IMR-90 (cell line): ENCODE data around the gene ATP2C2. TPM values are rescaled to one million over a fixed set of nuclear protein-coding genes. Genes with fewer than 3 reads are reported as not detected.

Experiments used
- ATAC-seq: fragments of 200-7000 bp; cut with Tn5 transposase; 2 replicates; pipeline ENCODE4 v1.9.1; 2020; ENCODE audit warnings: low read depth, mild to moderate bottlenecking, moderate library complexity
- BruUV-seq: library from RNA; stranded (reverse); fragments of 400-500 nt; replicated peaks from 2 replicates; lab custom pipeline; 2021; lab: Mats Ljungman, UMichigan
- CTCF ChIA-PET: fragments of 300-600 bp; formaldehyde crosslinking; extraction: SDS; loops from one replicate; lab custom pipeline; 2021; ENCODE audit warnings: antibody characterized with exemption; lab: Yijun Ruan, JAX
- POLR2A ChIA-PET: fragments of 300-600 bp; sonication (Branson Sonifier 250); formaldehyde crosslinking; loops from one replicate; lab custom pipeline; 2022; ENCODE audit warnings: antibody characterized with exemption; ENCODE audit not compliant: unreplicated experiment; lab: Charles Lee
- DNase-seq: peaks from one replicate; pipeline ENCODE4 v3.0.0; 2013
- H2AFZ ChIP-seq: replicated peaks from 2 replicates; pipeline ENCODE3; 2013; ENCODE audit warnings: low read length, mild to moderate bottlenecking; ENCODE audit not compliant: poor library complexity
- H2AK5ac ChIP-seq: 2 replicates; pipeline ENCODE4 v1.6.1; 2013; ENCODE audit warnings: low read depth, low read length, inconsistent platforms
- H2AK9ac ChIP-seq: replicated peaks from 2 replicates; pipeline ENCODE3; 2013; ENCODE audit warnings: mild to moderate bottlenecking, low read depth, low read length, moderate library complexity; ENCODE audit not compliant: poor library complexity
- H2BK120ac ChIP-seq: 2 replicates; pipeline ENCODE4 v1.6.1; 2013; ENCODE audit warnings: low read depth, low read length, inconsistent platforms
- H2BK15ac ChIP-seq: 3 replicates; pipeline ENCODE4 v1.6.1; 2013; ENCODE audit warnings: low read depth, low read length, inconsistent platforms
- H2BK20ac ChIP-seq: 2 replicates; pipeline ENCODE4 v1.6.1; 2013; ENCODE audit warnings: low read depth, mild to moderate bottlenecking, inconsistent platforms, low read length, moderate library complexity
- H2BK5ac ChIP-seq: 2 replicates; pipeline ENCODE4 v1.6.1; 2013; ENCODE audit warnings: mild to moderate bottlenecking, low read depth, low read length, inconsistent platforms; ENCODE audit not compliant: poor library complexity, severe bottlenecking
- H3K14ac ChIP-seq: replicated peaks from 2 replicates; pipeline ENCODE4 v1.6.1; 2013; ENCODE audit warnings: low read depth, low read length, inconsistent platforms
- H3K18ac ChIP-seq: 2 replicates; pipeline ENCODE4 v1.6.1; 2013; ENCODE audit warnings: low read depth, low read length, control low read depth
- H3K23ac ChIP-seq: 2 replicates; pipeline ENCODE4 v1.6.1; 2013; ENCODE audit warnings: low read depth, low read length, inconsistent platforms
- H3K27ac ChIP-seq: 2 replicates; pipeline ENCODE4 v1.5.1; 2013; ENCODE audit warnings: mild to moderate bottlenecking, control low read depth, low read length; ENCODE audit not compliant: insufficient read depth
- H3K27me3 ChIP-seq: 2 replicates; pipeline ENCODE4 v1.6.1; 2013; ENCODE audit warnings: low read length; ENCODE audit not compliant: control insufficient read depth, insufficient read depth
- H3K36me3 ChIP-seq: 2 replicates; pipeline ENCODE4 v1.6.1; 2013; ENCODE audit warnings: low read length, mixed read lengths; ENCODE audit not compliant: control insufficient read depth, insufficient read depth
- H3K4ac ChIP-seq: 2 replicates; pipeline ENCODE4 v1.6.1; 2013; ENCODE audit warnings: low read depth, low read length, inconsistent platforms
- H3K4me1 ChIP-seq: 2 replicates; pipeline ENCODE4 v1.6.1; 2013; ENCODE audit warnings: low read length, mixed read lengths; ENCODE audit not compliant: control insufficient read depth, insufficient read depth
- H3K4me2 ChIP-seq: 2 replicates; pipeline ENCODE4 v1.6.1; 2013; ENCODE audit warnings: low read depth, mild to moderate bottlenecking, control low read depth, low read length, moderate library complexity
- H3K4me3 ChIP-seq: 2 replicates; pipeline ENCODE4 v1.5.1; 2013; ENCODE audit warnings: low read depth, mild to moderate bottlenecking, control low read depth, low read length, moderate library complexity; ENCODE audit not compliant: insufficient read depth
- H3K56ac ChIP-seq: 2 replicates; pipeline ENCODE4 v1.6.1; 2013; ENCODE audit warnings: low read length, inconsistent platforms; ENCODE audit not compliant: insufficient read depth; ENCODE audit errors: extremely low read depth
- H3K79me1 ChIP-seq, 2 experiments: 2 replicates each; pipeline ENCODE4 v1.6.1; 2013; ENCODE audit warnings: low read length in 2 of 2, inconsistent platforms in 1 of 2, low read depth in 1 of 2
- H3K9ac ChIP-seq: 2 replicates; pipeline ENCODE4 v1.6.1; 2013; ENCODE audit warnings: low read depth, low read length, control low read depth
- H3K9me1 ChIP-seq: 2 replicates; pipeline ENCODE4 v1.6.1; 2013; ENCODE audit warnings: low read length, inconsistent platforms; ENCODE audit not compliant: insufficient read depth
- H3K9me3 ChIP-seq: 2 replicates; pipeline ENCODE4 v1.6.1; 2013; ENCODE audit warnings: low read length; ENCODE audit not compliant: control insufficient read depth, insufficient read depth
- H4K20me1 ChIP-seq: 2 replicates; pipeline ENCODE4 v1.6.1; 2013; ENCODE audit warnings: low read length, inconsistent platforms; ENCODE audit not compliant: insufficient read depth
- H4K5ac ChIP-seq: 2 replicates; pipeline ENCODE4 v1.6.1; 2013; ENCODE audit warnings: mild to moderate bottlenecking, low read depth, low read length, control low read depth
- H4K8ac ChIP-seq, 2 experiments: 2 replicates each; pipeline ENCODE4 v1.6.1; 2013; ENCODE audit warnings: low read depth in 2 of 2, low read length in 2 of 2, control low read depth in 1 of 2, inconsistent platforms in 1 of 2
- H4K91ac ChIP-seq: 2 replicates; pipeline ENCODE4 v1.6.1; 2013; ENCODE audit warnings: low read depth, low read length, inconsistent platforms; ENCODE audit not compliant: insufficient read depth
- BHLHE40 ChIP-seq: fragments of 150-350 bp; IDR thresholded peaks from 2 replicates; pipeline ENCODE4 v1.6.1; 2016; ENCODE audit warnings: mild to moderate bottlenecking, low read depth, low read length
- CEBPB ChIP-seq: IDR thresholded peaks from 2 replicates; pipeline ENCODE4 v1.6.1; 2012; ENCODE audit warnings: low read depth, low read length, improper control_type of control experiment
- CHD1 ChIP-seq: IDR thresholded peaks from 2 replicates; pipeline ENCODE4 v1.6.1; 2012; ENCODE audit warnings: low read depth, low read length, improper control_type of control experiment
- CTCF ChIP-seq: conservative IDR thresholded peaks from 2 replicates; pipeline ENCODE4 v1.5.1; 2012; ENCODE audit warnings: mild to moderate bottlenecking, low read depth, low read length, improper control_type of control experiment
- ELK1 ChIP-seq: fragments of 150-350 bp; IDR thresholded peaks from 2 replicates; pipeline ENCODE4 v1.6.1; 2016; ENCODE audit warnings: low read depth, mild to moderate bottlenecking, low read length, moderate library complexity, borderline replicate concordance
- FOS ChIP-seq: fragments of 150-350 bp; IDR thresholded peaks from 2 replicates; pipeline ENCODE4 v1.6.1; 2016; ENCODE audit warnings: low read depth, low read length
- MAFK ChIP-seq: IDR thresholded peaks from 2 replicates; pipeline ENCODE4 v1.6.1; 2012; ENCODE audit warnings: low read depth, low read length, improper control_type of control experiment
- MAZ ChIP-seq: IDR thresholded peaks from 2 replicates; pipeline ENCODE4 v1.6.1; 2012; ENCODE audit warnings: low read depth, mild to moderate bottlenecking, low read length, improper control_type of control experiment, moderate library complexity, borderline replicate concordance
- MXI1 ChIP-seq: IDR thresholded peaks from 2 replicates; pipeline ENCODE4 v1.6.1; 2012; ENCODE audit warnings: low read depth, mild to moderate bottlenecking, low read length, moderate library complexity, borderline replicate concordance
- NFE2L2 ChIP-seq: fragments of 150-350 bp; IDR thresholded peaks from 2 replicates; pipeline ENCODE4 v1.6.1; 2016; ENCODE audit warnings: low read depth, mild to moderate bottlenecking, low read length
- POLR2A ChIP-seq: IDR thresholded peaks from 2 replicates; pipeline ENCODE4 v1.6.1; 2012; ENCODE audit warnings: mild to moderate bottlenecking, low read depth, low read length
- RAD21 ChIP-seq: IDR thresholded peaks from 2 replicates; pipeline ENCODE4 v1.6.1; 2012; ENCODE audit warnings: low read length, improper control_type of control experiment
- RCOR1 ChIP-seq: IDR thresholded peaks from 2 replicates; pipeline ENCODE4 v1.6.1; 2012; ENCODE audit warnings: mild to moderate bottlenecking, low read length, improper control_type of control experiment; ENCODE audit not compliant: insufficient replicate concordance
- RFX5 ChIP-seq: IDR thresholded peaks from 2 replicates; pipeline ENCODE4 v1.8.0; 2012; ENCODE audit warnings: low read depth, mild to moderate bottlenecking, low read length, moderate library complexity
- SMC3 ChIP-seq: fragments of 150-350 bp; IDR thresholded peaks from 2 replicates; pipeline ENCODE4 v1.6.1; 2016; ENCODE audit warnings: low read depth, mild to moderate bottlenecking, antibody characterized with exemption, low read length, moderate library complexity
- USF2 ChIP-seq: fragments of 150-350 bp; IDR thresholded peaks from 2 replicates; pipeline ENCODE4 v1.6.1; 2017; ENCODE audit warnings: mild to moderate bottlenecking, antibody characterized with exemption, low read length, low read depth
- WGBS, 2 experiments: methylation state at CpG; one replicate each; pipeline versions ENCODE4 v1.1.5 to v1.1.7; 2013; ENCODE audit warnings: missing lambda C conversion rate in 2 of 2; ENCODE audit not compliant: insufficient read length in 1 of 2; ENCODE audit errors: extremely low coverage in 2 of 2; 5-methylcytosine and 5-hydroxymethylcytosine counted together
- dilution Hi-C: fragments of 300-500 bp; cut with HindIII; formaldehyde crosslinking; loops from one replicate; pipeline ENCODE4 v1.14.3; 2018; ENCODE audit warnings: low sequenced_read_pairs; ENCODE audit not compliant: unreplicated experiment
- in situ Hi-C: fragments of 300-500 bp; cut with MboI; formaldehyde crosslinking; loops from 3 replicates; pipeline ENCODE4 v1.14.3; 2019; ENCODE audit warnings: low sequenced_read_pairs, inconsistent platforms, mixed read lengths
- intact Hi-C: fragments of 100-400 bp; cut with micrococcal nuclease; formaldehyde crosslinking; loops from 2 replicates; pipeline ENCODE4 v1.10.0; 2022
- polyA plus RNA-seq, 3 experiments: library from polyadenylated mRNA; depleted of rRNA; stranded (reverse); fragments of >200 nt; gene quantifications; 2 replicates each; pipeline ENCODE4 v1.2.3, GENCODE V29; 2012; ENCODE audit warnings: low replicate concordance in 1 of 3
- total RNA-seq: library from RNA; depleted of rRNA; stranded (reverse); fragments of >200 nt; gene quantifications from 2 replicates; pipeline ENCODE4 v1.2.3, GENCODE V29; 2012

ATP2C2 gene
- total and polyA plus RNA-seq, 2 of the 4 experiments (the other 2 are of a cell fraction) = not detected

GRCh38 chr16:84387021-84387420, 18.7 kb downstream of the ATP2C2 start:
- no peak overlapping the region for H2BK5ac ChIP-seq
- no peak overlapping the region for H3K18ac ChIP-seq
- no peak overlapping the region for H3K4me2 ChIP-seq
- no peak overlapping the region for H2AFZ ChIP-seq
- H3K27me3 ChIP-seq = peaks cover 9% of the 10 kb centered on the region
- H4K91ac ChIP-seq = no peak overlapping the region
- dilution Hi-C loops = no loop called here
- no peaks in the 10 kb centered on the region for H3K9me1 ChIP-seq
- no peak overlapping the region for H3K23ac ChIP-seq
- no peak overlapping the region for H3K4ac ChIP-seq
- H3K56ac ChIP-seq = no peak overlapping the region
- H2BK20ac ChIP-seq = no peak overlapping the region
- H2BK120ac ChIP-seq = no peak overlapping the region
- no peak overlapping the region for H3K9ac ChIP-seq
- H3K36me3 ChIP-seq = no peaks in the 10 kb centered on the region
- H3K4me3 ChIP-seq = no peak overlapping the region
- H3K27ac ChIP-seq = no peak overlapping the region
- H2BK15ac ChIP-seq = no peak overlapping the region
- no peak for DNase-seq
- H3K79me1 ChIP-seq = no peaks in the 10 kb centered on the region
- 90% methylated on average over 10 of the region's 11 CpGs; no CpG with 5 or more reads in 1 of the 2 experiments for WGBS, 2 experiments
- H3K14ac ChIP-seq = no peak overlapping the region
- no peak for ATAC-seq
- H3K9me3 ChIP-seq = peaks cover 11% of the 10 kb centered on the region
- ChIA-PET CTCF (no interaction called here), POLR2A (interaction anchor here (0.6 kb wide), 1 partner anchor 168 kb away, joined by 3 read pairs; no protein-coding TSS in a partner anchor)
- H3K4me1 ChIP-seq = no peaks in the 10 kb centered on the region
- H4K20me1 ChIP-seq = no peaks in the 10 kb centered on the region
- no peak overlapping the region for H4K8ac ChIP-seq
- no peak overlapping the region for H2AK5ac ChIP-seq
- intact Hi-C loops = no loop called here
- in situ Hi-C loops = no loop called here
- BruUV-seq = no TSS peak
- no peak overlapping the region for H2AK9ac ChIP-seq
- H4K5ac ChIP-seq = no peak overlapping the region
- TF ChIP-seq RCOR1 (no peak), SMC3 (no peak), CHD1 (no peak), BHLHE40 (no peak), ELK1 (no peak), RAD21 (no peak), MAZ (no peak), RFX5 (no peak), CTCF (no peak), USF2 (no peak), CEBPB (no peak), NFE2L2 (no peak), MAFK (no peak), MXI1 (no peak), POLR2A (no peak), FOS (no peak)
